DOHH2 (cell line): ENCODE data around the gene MMS22L.

Experiments
- EZH2phosphoT487 ChIP-seq: fragments of 200-600 bp; sonication (generic); IDR thresholded peaks from 2 replicates; pipeline ENCODE4 v1.6.1; 2017; ENCODE audit warnings: borderline replicate concordance, mild to moderate bottlenecking, antibody characterized with exemption, low read length, moderate library complexity, mixed read lengths
- TF ChIP-seq, protein P1 (sequence below): fragments of 200-600 bp; sonication (generic); IDR thresholded peaks from one replicate; pipeline ENCODE4 v1.5.1; 2014; ENCODE audit warnings: antibody characterized with exemption, mild to moderate bottlenecking, low read depth, low read length; ENCODE audit not compliant: poor library complexity, severe bottlenecking

DNA sequence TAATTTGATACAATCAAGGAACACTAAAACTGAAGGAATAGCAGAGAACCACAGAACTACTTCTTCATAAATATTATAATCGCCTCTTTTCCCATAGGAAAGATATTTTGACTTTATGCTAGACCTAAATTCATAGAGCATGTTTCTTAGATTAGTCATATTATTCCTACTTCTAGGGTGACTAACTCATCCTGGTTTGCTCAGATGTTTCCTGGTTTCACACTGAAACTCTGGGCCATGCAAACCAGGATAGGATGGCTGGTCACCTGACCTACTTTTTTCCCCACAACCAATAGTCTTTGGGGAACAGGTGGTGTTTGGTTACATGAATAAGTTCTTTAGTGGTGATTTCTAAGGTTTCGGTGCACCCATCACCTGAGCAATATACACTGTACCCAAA lies 42.8 kb downstream of the MMS22L start:
- TF ChIP-seq, protein P1, sequence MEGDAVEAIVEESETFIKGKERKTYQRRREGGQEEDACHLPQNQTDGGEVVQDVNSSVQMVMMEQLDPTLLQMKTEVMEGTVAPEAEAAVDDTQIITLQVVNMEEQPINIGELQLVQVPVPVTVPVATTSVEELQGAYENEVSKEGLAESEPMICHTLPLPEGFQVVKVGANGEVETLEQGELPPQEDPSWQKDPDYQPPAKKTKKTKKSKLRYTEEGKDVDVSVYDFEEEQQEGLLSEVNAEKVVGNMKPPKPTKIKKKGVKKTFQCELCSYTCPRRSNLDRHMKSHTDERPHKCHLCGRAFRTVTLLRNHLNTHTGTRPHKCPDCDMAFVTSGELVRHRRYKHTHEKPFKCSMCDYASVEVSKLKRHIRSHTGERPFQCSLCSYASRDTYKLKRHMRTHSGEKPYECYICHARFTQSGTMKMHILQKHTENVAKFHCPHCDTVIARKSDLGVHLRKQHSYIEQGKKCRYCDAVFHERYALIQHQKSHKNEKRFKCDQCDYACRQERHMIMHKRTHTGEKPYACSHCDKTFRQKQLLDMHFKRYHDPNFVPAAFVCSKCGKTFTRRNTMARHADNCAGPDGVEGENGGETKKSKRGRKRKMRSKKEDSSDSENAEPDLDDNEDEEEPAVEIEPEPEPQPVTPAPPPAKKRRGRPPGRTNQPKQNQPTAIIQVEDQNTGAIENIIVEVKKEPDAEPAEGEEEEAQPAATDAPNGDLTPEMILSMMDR: no peak
- TF ChIP-seq EZH2phosphoT487: no peak
